Keratinocyte (primary cell): Measurements from ENCODE around the gene ERBB2. TPM values are rescaled to one million over a fixed set of nuclear protein-coding genes. Genes with fewer than 3 reads are reported as not detected.

Source experiments
- DNase-seq: peaks from one replicate; pipeline ENCODE4 v3.0.0-alpha.2; 2011; ENCODE audit warnings: low read depth, missing footprints, low spot score
- FAIRE-seq: peaks from 2 replicates; lab custom pipeline; 2011; peaks lifted over from hg19 to GRCh38; lab: Jason Lieb, UNC
- H2AFZ ChIP-seq: 2 replicates; pipeline ENCODE4 v1.6.0; 2012; ENCODE audit warnings: low read length, control low read depth, inconsistent platforms; ENCODE audit not compliant: control insufficient read depth
- H3K27ac ChIP-seq: 2 replicates; pipeline ENCODE4 v1.5.1; 2011; ENCODE audit warnings: low read length; ENCODE audit not compliant: control insufficient read depth, insufficient read depth
- H3K27me3 ChIP-seq: 3 replicates; pipeline ENCODE4 v1.6.0; 2011; ENCODE audit warnings: low read length; ENCODE audit not compliant: control insufficient read depth, insufficient read depth; ENCODE audit errors: extremely low read depth
- H3K36me3 ChIP-seq, 2 experiments: 2 replicates in 1 of 2; 3 replicates in 1 of 2; pipeline ENCODE4 v1.5.1; 2011; ENCODE audit warnings: low read length in 2 of 2, mild to moderate bottlenecking in 1 of 2; ENCODE audit not compliant: control insufficient read depth in 2 of 2, insufficient read depth in 2 of 2; ENCODE audit errors: extremely low read depth in 1 of 2
- H3K4me1 ChIP-seq: 3 replicates; pipeline ENCODE4 v1.5.1; 2011; ENCODE audit warnings: low read length; ENCODE audit not compliant: control insufficient read depth, insufficient read depth; ENCODE audit errors: extremely low read depth
- H3K4me2 ChIP-seq: 3 replicates; pipeline ENCODE4 v1.6.0; 2011; ENCODE audit warnings: low read depth, low read length; ENCODE audit not compliant: control insufficient read depth, insufficient read depth; ENCODE audit errors: extremely low read depth
- H3K4me3 ChIP-seq, 3 experiments: fragments of 200-600 bp in 1 of 3; sonication (generic) in 1 of 3; 2 replicates in 2 of 3; 3 replicates in 1 of 3; pipeline ENCODE4 v1.5.1; 2011 to 2016; ENCODE audit warnings: low read length in 3 of 3, mild to moderate bottlenecking in 3 of 3, control low read depth in 2 of 3, inconsistent platforms in 1 of 3, low read depth in 1 of 3, mixed read lengths in 1 of 3, mixed run types in 1 of 3, moderate library complexity in 1 of 3; ENCODE audit not compliant: control insufficient read depth in 2 of 3, insufficient read depth in 2 of 3; ENCODE audit errors: extremely low read depth in 1 of 3
- H3K79me2 ChIP-seq: 2 replicates; pipeline ENCODE4 v1.6.0; 2012; ENCODE audit warnings: low read length; ENCODE audit not compliant: control insufficient read depth, insufficient read depth
- H3K9ac ChIP-seq: 3 replicates; pipeline ENCODE4 v1.6.0; 2011; ENCODE audit warnings: low read length; ENCODE audit not compliant: control insufficient read depth, insufficient read depth; ENCODE audit errors: extremely low read depth
- H3K9me1 ChIP-seq: 3 replicates; pipeline ENCODE4 v1.6.0; 2011; ENCODE audit warnings: low read length; ENCODE audit not compliant: control insufficient read depth, insufficient read depth; ENCODE audit errors: extremely low read depth
- H3K9me3 ChIP-seq: 2 replicates; pipeline ENCODE4 v1.5.1; 2012; ENCODE audit warnings: low read depth, low read length; ENCODE audit not compliant: control insufficient read depth
- H4K20me1 ChIP-seq: 3 replicates; pipeline ENCODE4 v1.6.0; 2011; ENCODE audit warnings: low read length; ENCODE audit not compliant: control insufficient read depth, insufficient read depth; ENCODE audit errors: extremely low read depth
- CTCF ChIP-seq, 3 experiments: IDR thresholded peaks in 1 of 3; conservative IDR thresholded peaks in 1 of 3; optimal IDR thresholded peaks in 1 of 3; 2 replicates in 2 of 3; 3 replicates in 1 of 3; pipeline versions ENCODE3 to v1.5.1; 2011; ENCODE audit warnings: low read length in 3 of 3, mild to moderate bottlenecking in 3 of 3, moderate library complexity in 2 of 3, control low read depth in 1 of 3, inconsistent platforms in 1 of 3; ENCODE audit not compliant: insufficient read depth in 2 of 3; ENCODE audit errors: extremely low read depth in 1 of 3
- EZH2 ChIP-seq: IDR thresholded peaks from one replicate; pipeline ENCODE4 v1.6.1; 2012; ENCODE audit warnings: inconsistent platforms, mild to moderate bottlenecking, low read length, moderate library complexity
- dilution Hi-C: fragments of 300-500 bp; cut with MboI; formaldehyde crosslinking; loops from one replicate; pipeline ENCODE4 v1.7.0; 2020; ENCODE audit warnings: low sequenced_read_pairs; ENCODE audit not compliant: extremely low pct_ligation_motif_present
- polyA plus RNA-seq, 5 experiments: library from polyadenylated mRNA; depleted of rRNA in 3 of 5; stranded (reverse) in 3 of 5; stranded (forward) in 1 of 5; unstranded in 1 of 5; fragments of >200 nt; gene quantifications; 1 replicate in 1 of 5; 2 replicates in 3 of 5; 3 replicates in 1 of 5; pipeline versions ENCODE4 v1.2.1 to v1.2.3, GENCODE V29; 2011 to 2012; ENCODE audit warnings: missing spikeins in 2 of 5, low read depth in 1 of 5, low replicate concordance in 1 of 5

Gene ERBB2
- polyA plus RNA-seq, 1 donor (not counting 4 experiments of a cell fraction or from before 2014, with no cell fraction given) = 21.4 TPM

GRCh38 chr17:39737760-39738567, 38.1 kb downstream of the ERBB2 start, which contains the start of gene GRB7:
GRB7 (plus strand) TSS chr17:39737938; CDS start chr17:39742302, 4,364 bp downstream.
- Histone ChIP-seq H3K36me3 (peaks cover 4% of the 10 kb centered on the region in 2 experiments), H3K4me3 (peak within 1 kb of the TSS; percentile 73 to 89 (median 84)), H3K27ac (peak within 1 kb of the TSS; percentile 96), H3K4me1 (peaks cover 28% of the 10 kb centered on the region), H2AFZ (peak within 1 kb of the TSS; percentile 67), H3K79me2 (no peaks in the 10 kb centered on the region), H3K9ac (peak within 1 kb of the TSS; percentile 99), H3K9me3 (no peaks in the 10 kb centered on the region), H3K27me3 (no peaks in the 10 kb centered on the region), H3K4me2 (peak within 1 kb of the TSS; percentile 93), H3K9me1 (no peaks in the 10 kb centered on the region), H4K20me1 (no peaks in the 10 kb centered on the region)
- FAIRE-seq (peak; percentile 77), DNase-seq (no peak)
- dilution Hi-C loops = no loop called here
- TF ChIP-seq CTCF (optimal IDR thresholded peaks at IDR 0.05 in 1 of 3, IDR thresholded peaks at IDR 0.05 in 1 of 3, conservative IDR thresholded peaks at IDR 0.05 in 1 of 3; ENCODE audit: extremely low read depth in 1 of 3, insufficient read depth in 2 of 3, low read length in 3 of 3) (no peak), EZH2 (no peak)

- H3K9me1 ChIP-seq = no peaks in the 10 kb centered on the region
- H3K79me2 ChIP-seq = no peaks in the 10 kb centered on the region
- peaks cover 8% of the 10 kb centered on the region in 2 experiments for H3K36me3 ChIP-seq
- H3K4me1 ChIP-seq = peaks cover 28% of the 10 kb centered on the region
- no peaks in the 10 kb centered on the region for H3K9me3 ChIP-seq
- peak; percentile 29 for FAIRE-seq
- peak overlapping the region; percentile 73 to 89 (median 84) for H3K4me3 ChIP-seq
- H4K20me1 ChIP-seq = no peaks in the 10 kb centered on the region
- peak overlapping the region; percentile 96 for H3K27ac ChIP-seq
- H3K9ac ChIP-seq = peak overlapping the region; percentile 99
- no peaks in the 10 kb centered on the region for H3K27me3 ChIP-seq
- no peak for TF ChIP-seq EZH2
- TF ChIP-seq CTCF (optimal IDR thresholded peaks at IDR 0.05 in 1 of 3, IDR thresholded peaks at IDR 0.05 in 1 of 3, conservative IDR thresholded peaks at IDR 0.05 in 1 of 3; ENCODE audit: extremely low read depth in 1 of 3, insufficient read depth in 2 of 3, low read length in 3 of 3) = no peak
- peak overlapping the region; percentile 93 for H3K4me2 ChIP-seq
- DNase-seq = no peak
- dilution Hi-C loops = no loop called here
- peak overlapping the region; percentile 42 for H2AFZ ChIP-seq
Measured at GRCh38 chr17:39738568-39738901, 38.7 kb downstream of the ERBB2 start.
